GM18508 (cell line): ENCODE measurements around the gene KRT6B.
"Not testable (repeated sequence)": the region's sequence is repeated elsewhere in the genome, so short reads cannot be mapped to it uniquely, and the experiment has no call there.

Experiments used
- ATAC-seq: cut with Tn5 transposase; IDR thresholded peaks from one replicate; pipeline ENCODE4 v1.9.1; 2021; ENCODE audit warnings: moderate number of reproducible peaks; ENCODE audit not compliant: insufficient read depth, unreplicated experiment

KRT6B gene

DNA sequence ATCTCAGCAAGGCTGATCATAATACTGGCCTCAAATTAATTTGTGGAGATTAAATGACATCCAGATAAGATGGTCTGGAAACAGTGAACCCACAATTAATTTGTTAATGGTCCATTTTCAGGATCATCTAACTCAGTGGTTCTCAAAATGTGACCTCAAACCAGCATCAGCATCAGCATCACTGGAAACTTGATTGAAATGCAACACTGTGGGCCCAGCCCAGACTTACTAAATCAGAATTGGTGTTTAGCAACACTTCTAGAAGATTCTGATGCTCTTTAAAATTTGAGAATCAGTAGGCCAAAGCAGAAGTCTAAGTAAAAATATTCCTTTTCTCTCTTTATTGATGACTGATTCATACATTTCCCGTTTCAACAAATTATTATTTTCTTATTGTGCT, 35.2 kb downstream of the KRT6B start:
- no peak for ATAC-seq

DNA sequence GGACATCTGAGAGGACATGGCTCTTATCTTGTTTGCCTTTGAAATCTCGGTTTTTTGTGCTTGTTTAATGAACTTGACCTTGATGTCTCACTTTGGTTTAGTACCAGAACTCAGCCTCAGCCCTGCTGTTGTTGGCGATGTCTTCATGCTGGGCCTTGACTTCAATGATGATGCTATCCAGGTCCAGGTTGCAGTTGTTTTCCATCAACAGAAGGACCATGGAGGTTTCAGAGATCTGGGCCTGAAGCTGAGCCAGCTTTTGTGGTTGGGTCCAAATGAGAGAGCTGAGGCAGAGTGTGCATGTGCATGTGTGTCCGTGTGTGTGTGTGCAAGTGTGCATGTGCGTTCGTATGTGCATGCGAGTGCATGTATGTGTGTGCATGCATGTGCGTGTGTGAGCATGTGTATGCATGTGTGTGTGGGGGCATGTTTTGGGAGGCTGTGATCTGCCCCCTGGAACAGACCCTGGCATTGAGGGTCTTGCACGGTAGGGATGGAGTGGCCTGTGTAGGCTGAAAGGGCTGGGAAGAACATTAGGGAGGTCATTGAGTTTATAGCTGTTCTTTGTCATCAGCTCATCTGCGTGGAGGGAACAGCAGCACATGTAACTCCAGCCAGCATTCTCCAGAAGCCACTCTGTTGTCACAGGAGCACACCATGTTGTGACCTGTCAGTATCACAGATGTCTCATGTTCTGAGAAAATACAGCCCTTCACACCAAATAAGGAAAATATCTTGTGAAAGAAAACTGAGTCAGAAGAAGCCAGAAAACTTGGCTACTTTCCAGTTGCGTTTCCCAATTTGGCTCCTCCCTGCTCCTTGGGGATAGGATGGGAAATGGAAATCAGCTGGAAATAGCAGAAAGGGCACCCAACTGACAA, 35.8 kb downstream of the KRT6B start:
- no peak for ATAC-seq

DNA sequence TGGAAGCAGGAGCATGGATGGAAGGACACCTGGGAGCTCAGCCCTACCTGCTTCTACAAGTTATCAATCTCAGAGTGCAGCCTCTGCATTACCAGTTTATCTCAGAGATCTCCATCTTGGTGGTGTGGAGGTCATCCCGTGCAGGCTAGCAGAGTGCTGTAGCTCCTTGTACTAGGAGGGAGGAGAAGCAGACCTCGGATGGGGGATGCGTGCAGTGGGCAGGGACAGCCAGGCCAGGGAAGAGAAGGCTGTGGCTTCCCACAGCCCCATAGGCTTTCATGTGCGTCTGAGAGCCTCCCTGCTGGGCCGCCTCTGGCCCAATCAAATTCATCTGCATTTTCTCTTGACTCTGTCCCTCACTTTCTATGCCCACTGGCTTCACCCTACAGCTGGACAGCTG, 37.0 kb downstream of the KRT6B start:
- no peak for ATAC-seq

GRCh38 chr12:52413782-52414345, 38.1 kb downstream of the KRT6B start:
- ATAC-seq, result no peak

DNA sequence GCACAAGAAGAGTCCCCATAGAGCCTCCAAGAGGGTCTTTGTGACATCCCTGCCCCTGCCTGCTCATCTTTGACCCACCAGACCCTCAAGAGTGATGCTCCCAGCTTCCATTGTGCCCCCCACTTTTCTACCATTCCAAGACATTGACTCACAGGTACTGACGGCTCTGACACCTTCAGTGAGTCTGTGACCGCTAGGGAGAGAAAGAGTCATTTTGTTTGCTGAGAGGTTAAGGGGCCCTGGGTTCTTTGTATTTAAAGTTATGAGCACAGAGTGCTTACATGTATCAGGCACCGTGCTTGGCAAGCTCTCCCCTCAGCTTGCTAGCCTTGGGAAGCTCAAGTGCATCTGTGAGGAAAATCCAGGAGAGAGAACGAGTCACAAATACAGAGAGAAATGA, 38.7 kb downstream of the KRT6B start:
- no peak for ATAC-seq

- no peak for ATAC-seq
Observed at GRCh38 chr12:52411815-52412214, 40.1 kb downstream of the KRT6B start.

GRCh38 chr12:52410589-52411248, 41.2 kb downstream of the KRT6B start:
- not testable (repeated sequence) for ATAC-seq

DNA sequence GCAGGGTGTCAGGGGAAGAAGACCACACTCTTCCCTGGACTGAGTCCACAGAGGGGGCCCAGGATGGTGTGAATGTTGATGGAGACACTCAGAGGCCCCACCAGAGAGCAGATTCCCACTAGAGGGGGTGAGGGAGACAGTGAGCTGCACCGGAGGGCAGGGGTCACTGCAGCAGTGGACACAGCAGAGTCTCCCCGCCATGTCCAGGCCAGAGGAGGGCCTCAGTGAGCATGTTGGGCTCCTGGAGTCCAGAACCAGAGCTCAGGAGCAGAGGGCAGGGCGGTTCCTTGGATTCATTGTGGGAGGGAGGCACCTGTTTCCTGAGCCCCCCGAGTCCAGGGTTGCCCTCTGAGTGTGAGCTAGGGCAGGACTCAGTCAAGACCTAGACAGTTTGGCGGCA, 44.0 kb downstream of the KRT6B start:
- no peak for ATAC-seq

GRCh38 chr12:52405922-52406385, 46.0 kb downstream of the KRT6B start, which contains the start of gene KRT82:
Gene KRT82 (minus strand): TSS chr12:52406335. CDS start chr12:52406277, 58 bp downstream.
- no peak for ATAC-seq

GRCh38 chr12:52404951-52405350, 47.0 kb downstream of the KRT6B start:
- no peak for ATAC-seq

DNA sequence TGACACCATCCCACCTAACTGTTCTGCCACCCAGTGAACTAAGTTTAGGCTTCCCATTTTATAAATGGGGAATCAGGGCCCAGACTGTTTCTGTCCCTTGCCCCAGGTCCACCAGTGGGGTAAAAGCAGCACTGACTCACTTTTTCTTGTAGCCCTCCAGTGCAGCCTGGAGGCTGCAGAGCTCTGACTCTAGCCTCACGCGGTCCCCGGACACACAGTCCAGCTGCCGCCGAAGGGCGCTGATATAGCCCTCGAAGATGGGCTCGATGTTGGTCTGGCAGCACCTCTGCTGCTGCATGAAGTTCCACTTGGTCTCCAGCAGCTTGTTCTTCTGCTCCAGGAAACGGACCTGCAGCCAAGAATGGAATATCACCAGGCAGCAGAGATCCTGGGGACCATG, 48.4 kb downstream of the KRT6B start:
- no peak for ATAC-seq

GRCh38 chr12:52402873-52403540, 48.9 kb downstream of the KRT6B start:
- ATAC-seq, result no peak

DNA sequence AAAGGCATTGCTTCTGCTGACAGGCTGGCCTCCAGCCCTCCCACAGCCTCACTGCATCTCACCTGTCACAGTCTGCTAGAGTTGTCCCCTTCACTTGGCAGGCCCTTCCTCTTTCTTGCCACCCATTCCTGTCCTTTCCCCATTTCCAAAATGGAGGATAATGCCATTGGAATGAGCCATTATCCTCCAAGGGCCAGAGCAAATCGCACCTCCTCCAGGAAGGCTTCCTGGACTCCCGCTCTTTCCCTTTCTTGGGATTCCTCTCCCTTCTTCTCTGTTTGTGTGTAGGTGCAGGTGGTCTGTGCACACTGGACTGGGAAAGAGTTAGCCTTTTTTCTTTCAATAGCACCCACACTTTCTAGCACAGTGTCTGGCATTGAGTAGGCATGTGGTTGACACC, 49.6 kb downstream of the KRT6B start:
- no peak for ATAC-seq

- no peak for ATAC-seq
Observed at GRCh38 chr12:52401926-52402325, 50.0 kb downstream of the KRT6B start.

DNA sequence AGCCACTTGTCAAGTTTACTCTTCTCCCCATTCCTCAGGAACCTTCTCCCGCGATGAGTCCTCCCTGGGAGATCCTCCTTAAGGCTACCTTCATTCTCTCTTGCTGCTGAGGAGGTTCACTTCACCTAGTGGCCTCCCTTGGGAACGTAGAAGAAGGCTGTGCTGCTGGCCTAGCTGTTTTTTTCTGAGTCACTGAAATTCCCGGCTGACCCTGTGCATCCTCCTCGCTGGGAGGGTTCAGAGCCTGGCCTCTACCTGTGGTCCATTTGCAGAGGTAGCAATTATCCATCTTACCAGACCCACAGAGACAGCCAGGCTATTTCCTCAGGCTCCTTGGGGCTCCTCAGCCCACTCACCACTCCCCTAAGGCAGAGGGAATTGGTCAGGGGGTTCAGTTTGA, 50.4 kb downstream of the KRT6B start:
- no peak for ATAC-seq

- ATAC-seq, result no peak
Observed at GRCh38 chr12:52400906-52401305, 51.0 kb downstream of the KRT6B start.

- ATAC-seq, result no peak
Observed at GRCh38 chr12:52399756-52400155, 52.2 kb downstream of the KRT6B start.

GRCh38 chr12:52398176-52398575, 53.8 kb downstream of the KRT6B start:
- no peak for ATAC-seq

DNA sequence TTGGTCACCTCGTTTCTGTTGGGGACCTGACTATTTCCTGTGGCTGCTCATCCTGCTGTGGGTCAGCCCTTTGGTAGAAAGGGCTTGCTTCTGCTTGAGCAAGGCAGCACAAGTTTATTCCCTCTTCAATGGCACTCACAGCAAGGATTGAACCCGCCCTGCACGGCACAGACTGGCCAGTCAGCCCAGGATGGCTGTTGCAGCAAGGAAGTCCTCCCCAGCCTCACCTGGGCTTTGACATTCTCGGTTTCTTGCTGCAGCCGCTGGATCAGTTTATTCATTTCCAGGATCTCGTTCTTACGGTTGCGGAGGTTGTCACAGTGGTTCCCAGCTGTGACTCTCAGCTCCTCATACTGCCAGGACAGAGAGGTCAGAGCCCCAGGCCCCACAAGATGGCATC, 55.3 kb downstream of the KRT6B start:
- no peak for ATAC-seq
